Endothelial cell (in vitro differentiated cells): ENCODE data around the gene NPTX2. TPM values are rescaled to one million over a fixed set of nuclear protein-coding genes. Genes with fewer than 3 reads are reported as not detected.

Experiments
- DNase-seq: peaks from one replicate; pipeline ENCODE4 v3.0.0; 2021; ENCODE audit warnings: low spot score
- H3K27ac Mint-ChIP-seq: one replicate; pipeline ENCODE4 v1.8.0; 2021; ENCODE audit warnings: mixed read lengths, inconsistent platforms; ENCODE audit not compliant: unreplicated experiment
- H3K27me3 Mint-ChIP-seq: one replicate; pipeline ENCODE4 v1.8.0; 2021; ENCODE audit warnings: mild to moderate bottlenecking, moderate library complexity, mixed read lengths, inconsistent platforms; ENCODE audit not compliant: unreplicated experiment
- H3K36me3 Mint-ChIP-seq: one replicate; pipeline ENCODE4 v1.8.0; 2021; ENCODE audit warnings: mild to moderate bottlenecking, low read depth, mixed read lengths, inconsistent platforms; ENCODE audit not compliant: unreplicated experiment
- H3K4me1 Mint-ChIP-seq: one replicate; pipeline ENCODE4 v1.8.0; 2021; ENCODE audit warnings: mild to moderate bottlenecking, mixed read lengths, inconsistent platforms; ENCODE audit not compliant: unreplicated experiment
- H3K4me3 Mint-ChIP-seq: one replicate; pipeline ENCODE4 v1.8.0; 2021; ENCODE audit warnings: mild to moderate bottlenecking, mixed read lengths, inconsistent platforms; ENCODE audit not compliant: unreplicated experiment
- H3K9me3 Mint-ChIP-seq: one replicate; pipeline ENCODE4 v1.8.0; 2021; ENCODE audit warnings: mixed read lengths, inconsistent platforms; ENCODE audit not compliant: unreplicated experiment
- CTCF ChIP-seq: fragments of 200-600 bp; sonication (generic); IDR thresholded peaks from one replicate; pipeline ENCODE4 v1.5.0; 2021; ENCODE audit warnings: antibody characterized with exemption; ENCODE audit not compliant: unreplicated experiment
- total RNA-seq: library from RNA; stranded (reverse); fragmentation: NEBNext Ultra II Directional; extraction: Animal tissue kit (Norgen Biotek cat#: 25700); gene quantifications from one replicate; pipeline ENCODE4 v1.2.1, GENCODE V29; 2021; ENCODE audit not compliant: unreplicated experiment

Gene NPTX2
- total RNA-seq, 1 donor from 2014 or later, result 0.44 TPM

- DNase-seq, result no peak
- H3K4me3 Mint-ChIP-seq, result no peak overlapping the region
- no peaks in the 10 kb centered on the region for H3K36me3 Mint-ChIP-seq
- H3K27me3 Mint-ChIP-seq, result peaks cover 5% of the 10 kb centered on the region
- peaks cover 4% of the 10 kb centered on the region for H3K9me3 Mint-ChIP-seq
- H3K27ac Mint-ChIP-seq, result no peak overlapping the region
- H3K4me1 Mint-ChIP-seq, result no peaks in the 10 kb centered on the region
- no peak for TF ChIP-seq CTCF
These were observed 11.9 kb downstream of the NPTX2 start for GRCh38 chr7:98629001-98629431.

GRCh38 chr7:98630149-98630548 lies 13.1 kb downstream of the NPTX2 start:
- Mint-ChIP-seq H3K9me3 (peaks cover 4% of the 10 kb centered on the region), H3K27me3 (peaks cover 5% of the 10 kb centered on the region)
- no peak for DNase-seq

GRCh38 chr7:98630770-98631169 lies 13.7 kb downstream of the NPTX2 start:
- H3K36me3 Mint-ChIP-seq, result no peaks in the 10 kb centered on the region
- H3K27ac Mint-ChIP-seq, result no peak overlapping the region
- no peak for DNase-seq
- no peak overlapping the region for H3K4me3 Mint-ChIP-seq
- peaks cover 2% of the 10 kb centered on the region for H3K27me3 Mint-ChIP-seq
- H3K9me3 Mint-ChIP-seq, result peaks cover 4% of the 10 kb centered on the region
- no peaks in the 10 kb centered on the region for H3K4me1 Mint-ChIP-seq
- TF ChIP-seq CTCF, result no peak

More at GRCh38 chr7:98630149-98630548, 13.1 kb downstream of the NPTX2 start:
- no peaks in the 10 kb centered on the region for H3K4me1 Mint-ChIP-seq
- H3K4me3 Mint-ChIP-seq, result no peak overlapping the region
- no peak for TF ChIP-seq CTCF
- H3K36me3 Mint-ChIP-seq, result no peaks in the 10 kb centered on the region
- H3K27ac Mint-ChIP-seq, result no peak overlapping the region

- no peaks in the 10 kb centered on the region for H3K27me3 Mint-ChIP-seq
- H3K4me3 Mint-ChIP-seq, result no peak overlapping the region
- peaks cover 4% of the 10 kb centered on the region for H3K4me1 Mint-ChIP-seq
- no peak for DNase-seq
- no peak overlapping the region for H3K27ac Mint-ChIP-seq
- TF ChIP-seq CTCF, result no peak
- H3K9me3 Mint-ChIP-seq, result no peaks in the 10 kb centered on the region
- no peaks in the 10 kb centered on the region for H3K36me3 Mint-ChIP-seq
These were observed 21.8 kb downstream of the NPTX2 start for GRCh38 chr7:98638853-98639252.

GRCh38 chr7:98640375-98640774 lies 23.3 kb downstream of the NPTX2 start:
- TF ChIP-seq CTCF, result no peak
- DNase-seq, result no peak
- Mint-ChIP-seq H3K27me3 (no peaks in the 10 kb centered on the region), H3K36me3 (no peaks in the 10 kb centered on the region), H3K27ac (no peak overlapping the region), H3K9me3 (no peaks in the 10 kb centered on the region), H3K4me1 (peaks cover 4% of the 10 kb centered on the region), H3K4me3 (no peak overlapping the region)
